IMR-90 (cell line): Measurements from ENCODE around the gene UCK2. TPM values are rescaled to one million over a fixed set of nuclear protein-coding genes. Genes with fewer than 3 reads are reported as not detected.

ENCODE experiments used
- ATAC-seq: fragments of 200-7000 bp; cut with Tn5 transposase; 2 replicates; pipeline ENCODE4 v1.9.1; 2020; ENCODE audit warnings: low read depth, mild to moderate bottlenecking, moderate library complexity
- BruUV-seq: library from RNA; stranded (reverse); fragments of 400-500 nt; replicated peaks from 2 replicates; lab custom pipeline; 2021; lab: Mats Ljungman, UMichigan
- CTCF ChIA-PET: fragments of 300-600 bp; formaldehyde crosslinking; extraction: SDS; loops from one replicate; lab custom pipeline; 2021; ENCODE audit warnings: antibody characterized with exemption; lab: Yijun Ruan, JAX
- POLR2A ChIA-PET: fragments of 300-600 bp; sonication (Branson Sonifier 250); formaldehyde crosslinking; loops from one replicate; lab custom pipeline; 2022; ENCODE audit warnings: antibody characterized with exemption; ENCODE audit not compliant: unreplicated experiment; lab: Charles Lee
- DNase-seq: peaks from one replicate; pipeline ENCODE4 v3.0.0; 2013
- H2AFZ ChIP-seq: replicated peaks from 2 replicates; pipeline ENCODE3; 2013; ENCODE audit warnings: low read length, mild to moderate bottlenecking; ENCODE audit not compliant: poor library complexity
- H2AK5ac ChIP-seq: 2 replicates; pipeline ENCODE4 v1.6.1; 2013; ENCODE audit warnings: low read depth, low read length, inconsistent platforms
- H2AK9ac ChIP-seq: replicated peaks from 2 replicates; pipeline ENCODE3; 2013; ENCODE audit warnings: mild to moderate bottlenecking, low read depth, low read length, moderate library complexity; ENCODE audit not compliant: poor library complexity
- H2BK120ac ChIP-seq: 2 replicates; pipeline ENCODE4 v1.6.1; 2013; ENCODE audit warnings: low read depth, low read length, inconsistent platforms
- H2BK15ac ChIP-seq: 3 replicates; pipeline ENCODE4 v1.6.1; 2013; ENCODE audit warnings: low read depth, low read length, inconsistent platforms
- H2BK20ac ChIP-seq: 2 replicates; pipeline ENCODE4 v1.6.1; 2013; ENCODE audit warnings: low read depth, mild to moderate bottlenecking, inconsistent platforms, low read length, moderate library complexity
- H2BK5ac ChIP-seq: 2 replicates; pipeline ENCODE4 v1.6.1; 2013; ENCODE audit warnings: mild to moderate bottlenecking, low read depth, low read length, inconsistent platforms; ENCODE audit not compliant: poor library complexity, severe bottlenecking
- H3K14ac ChIP-seq: replicated peaks from 2 replicates; pipeline ENCODE4 v1.6.1; 2013; ENCODE audit warnings: low read depth, low read length, inconsistent platforms
- H3K18ac ChIP-seq: 2 replicates; pipeline ENCODE4 v1.6.1; 2013; ENCODE audit warnings: low read depth, low read length, control low read depth
- H3K23ac ChIP-seq: 2 replicates; pipeline ENCODE4 v1.6.1; 2013; ENCODE audit warnings: low read depth, low read length, inconsistent platforms
- H3K27ac ChIP-seq: 2 replicates; pipeline ENCODE4 v1.5.1; 2013; ENCODE audit warnings: mild to moderate bottlenecking, control low read depth, low read length; ENCODE audit not compliant: insufficient read depth
- H3K27me3 ChIP-seq: 2 replicates; pipeline ENCODE4 v1.6.1; 2013; ENCODE audit warnings: low read length; ENCODE audit not compliant: control insufficient read depth, insufficient read depth
- H3K36me3 ChIP-seq: 2 replicates; pipeline ENCODE4 v1.6.1; 2013; ENCODE audit warnings: low read length, mixed read lengths; ENCODE audit not compliant: control insufficient read depth, insufficient read depth
- H3K4ac ChIP-seq: 2 replicates; pipeline ENCODE4 v1.6.1; 2013; ENCODE audit warnings: low read depth, low read length, inconsistent platforms
- H3K4me1 ChIP-seq: 2 replicates; pipeline ENCODE4 v1.6.1; 2013; ENCODE audit warnings: low read length, mixed read lengths; ENCODE audit not compliant: control insufficient read depth, insufficient read depth
- H3K4me2 ChIP-seq: 2 replicates; pipeline ENCODE4 v1.6.1; 2013; ENCODE audit warnings: low read depth, mild to moderate bottlenecking, control low read depth, low read length, moderate library complexity
- H3K4me3 ChIP-seq: 2 replicates; pipeline ENCODE4 v1.5.1; 2013; ENCODE audit warnings: low read depth, mild to moderate bottlenecking, control low read depth, low read length, moderate library complexity; ENCODE audit not compliant: insufficient read depth
- H3K56ac ChIP-seq: 2 replicates; pipeline ENCODE4 v1.6.1; 2013; ENCODE audit warnings: low read length, inconsistent platforms; ENCODE audit not compliant: insufficient read depth; ENCODE audit errors: extremely low read depth
- H3K79me1 ChIP-seq, 2 experiments: 2 replicates each; pipeline ENCODE4 v1.6.1; 2013; ENCODE audit warnings: low read length in 2 of 2, inconsistent platforms in 1 of 2, low read depth in 1 of 2
- H3K9ac ChIP-seq: 2 replicates; pipeline ENCODE4 v1.6.1; 2013; ENCODE audit warnings: low read depth, low read length, control low read depth
- H3K9me1 ChIP-seq: 2 replicates; pipeline ENCODE4 v1.6.1; 2013; ENCODE audit warnings: low read length, inconsistent platforms; ENCODE audit not compliant: insufficient read depth
- H3K9me3 ChIP-seq: 2 replicates; pipeline ENCODE4 v1.6.1; 2013; ENCODE audit warnings: low read length; ENCODE audit not compliant: control insufficient read depth, insufficient read depth
- H4K20me1 ChIP-seq: 2 replicates; pipeline ENCODE4 v1.6.1; 2013; ENCODE audit warnings: low read length, inconsistent platforms; ENCODE audit not compliant: insufficient read depth
- H4K5ac ChIP-seq: 2 replicates; pipeline ENCODE4 v1.6.1; 2013; ENCODE audit warnings: mild to moderate bottlenecking, low read depth, low read length, control low read depth
- H4K8ac ChIP-seq, 2 experiments: 2 replicates each; pipeline ENCODE4 v1.6.1; 2013; ENCODE audit warnings: low read depth in 2 of 2, low read length in 2 of 2, control low read depth in 1 of 2, inconsistent platforms in 1 of 2
- H4K91ac ChIP-seq: 2 replicates; pipeline ENCODE4 v1.6.1; 2013; ENCODE audit warnings: low read depth, low read length, inconsistent platforms; ENCODE audit not compliant: insufficient read depth
- BHLHE40 ChIP-seq: fragments of 150-350 bp; IDR thresholded peaks from 2 replicates; pipeline ENCODE4 v1.6.1; 2016; ENCODE audit warnings: mild to moderate bottlenecking, low read depth, low read length
- CEBPB ChIP-seq: IDR thresholded peaks from 2 replicates; pipeline ENCODE4 v1.6.1; 2012; ENCODE audit warnings: low read depth, low read length, improper control_type of control experiment
- CHD1 ChIP-seq: IDR thresholded peaks from 2 replicates; pipeline ENCODE4 v1.6.1; 2012; ENCODE audit warnings: low read depth, low read length, improper control_type of control experiment
- CTCF ChIP-seq: conservative IDR thresholded peaks from 2 replicates; pipeline ENCODE4 v1.5.1; 2012; ENCODE audit warnings: mild to moderate bottlenecking, low read depth, low read length, improper control_type of control experiment
- FOS ChIP-seq: fragments of 150-350 bp; IDR thresholded peaks from 2 replicates; pipeline ENCODE4 v1.6.1; 2016; ENCODE audit warnings: low read depth, low read length
- MAFK ChIP-seq: IDR thresholded peaks from 2 replicates; pipeline ENCODE4 v1.6.1; 2012; ENCODE audit warnings: low read depth, low read length, improper control_type of control experiment
- MAZ ChIP-seq: IDR thresholded peaks from 2 replicates; pipeline ENCODE4 v1.6.1; 2012; ENCODE audit warnings: low read depth, mild to moderate bottlenecking, low read length, improper control_type of control experiment, moderate library complexity, borderline replicate concordance
- MXI1 ChIP-seq: IDR thresholded peaks from 2 replicates; pipeline ENCODE4 v1.6.1; 2012; ENCODE audit warnings: low read depth, mild to moderate bottlenecking, low read length, moderate library complexity, borderline replicate concordance
- NFE2L2 ChIP-seq: fragments of 150-350 bp; IDR thresholded peaks from 2 replicates; pipeline ENCODE4 v1.6.1; 2016; ENCODE audit warnings: low read depth, mild to moderate bottlenecking, low read length
- POLR2A ChIP-seq: IDR thresholded peaks from 2 replicates; pipeline ENCODE4 v1.6.1; 2012; ENCODE audit warnings: mild to moderate bottlenecking, low read depth, low read length
- RAD21 ChIP-seq: IDR thresholded peaks from 2 replicates; pipeline ENCODE4 v1.6.1; 2012; ENCODE audit warnings: low read length, improper control_type of control experiment
- RFX5 ChIP-seq: IDR thresholded peaks from 2 replicates; pipeline ENCODE4 v1.8.0; 2012; ENCODE audit warnings: low read depth, mild to moderate bottlenecking, low read length, moderate library complexity
- SMC3 ChIP-seq: fragments of 150-350 bp; IDR thresholded peaks from 2 replicates; pipeline ENCODE4 v1.6.1; 2016; ENCODE audit warnings: low read depth, mild to moderate bottlenecking, antibody characterized with exemption, low read length, moderate library complexity
- WGBS, 2 experiments: methylation state at CpG; one replicate each; pipeline versions ENCODE4 v1.1.5 to v1.1.7; 2013; ENCODE audit warnings: missing lambda C conversion rate in 2 of 2; ENCODE audit not compliant: insufficient read length in 1 of 2; ENCODE audit errors: extremely low coverage in 2 of 2; 5-methylcytosine and 5-hydroxymethylcytosine counted together
- dilution Hi-C: fragments of 300-500 bp; cut with HindIII; formaldehyde crosslinking; loops from one replicate; pipeline ENCODE4 v1.14.3; 2018; ENCODE audit warnings: low sequenced_read_pairs; ENCODE audit not compliant: unreplicated experiment
- in situ Hi-C: fragments of 300-500 bp; cut with MboI; formaldehyde crosslinking; loops from 3 replicates; pipeline ENCODE4 v1.14.3; 2019; ENCODE audit warnings: low sequenced_read_pairs, inconsistent platforms, mixed read lengths
- intact Hi-C: fragments of 100-400 bp; cut with micrococcal nuclease; formaldehyde crosslinking; loops from 2 replicates; pipeline ENCODE4 v1.10.0; 2022
- polyA plus RNA-seq, 3 experiments: library from polyadenylated mRNA; depleted of rRNA; stranded (reverse); fragments of >200 nt; gene quantifications; 2 replicates each; pipeline ENCODE4 v1.2.3, GENCODE V29; 2012; ENCODE audit warnings: low replicate concordance in 1 of 3
- total RNA-seq: library from RNA; depleted of rRNA; stranded (reverse); fragments of >200 nt; gene quantifications from 2 replicates; pipeline ENCODE4 v1.2.3, GENCODE V29; 2012
- TF ChIP-seq, protein P1 (sequence below): fragments of 150-350 bp; IDR thresholded peaks from 2 replicates; pipeline ENCODE4 v1.6.1; 2017; ENCODE audit warnings: mild to moderate bottlenecking, antibody characterized with exemption, low read length, low read depth
- TF ChIP-seq, protein P2 (sequence below): fragments of 150-350 bp; IDR thresholded peaks from 2 replicates; pipeline ENCODE4 v1.6.1; 2016; ENCODE audit warnings: low read depth, mild to moderate bottlenecking, low read length, moderate library complexity, borderline replicate concordance

UCK2 gene
- total and polyA plus RNA-seq, 2 of the 4 experiments (the other 2 are of a cell fraction), result 83.0 to 87.8 TPM

GRCh38 chr1:165845992-165846748 lies 18.8 kb downstream of the UCK2 start:
- no peak overlapping the region for H3K18ac ChIP-seq
- H3K9me1 ChIP-seq, result peaks cover 24% of the 10 kb centered on the region
- H3K27ac ChIP-seq, result no peak overlapping the region
- no peak overlapping the region for H2BK15ac ChIP-seq
- H2AK5ac ChIP-seq, result no peak overlapping the region
- no peak overlapping the region for H3K23ac ChIP-seq
- no peak overlapping the region for H3K4ac ChIP-seq
- WGBS, 2 experiments, result 83% methylated on average over 1 of the region's 2 CpGs; no CpG with 5 or more reads in 1 of the 2 experiments
- peaks cover 41 to 92% of the 10 kb centered on the region in 2 experiments for H3K79me1 ChIP-seq
- no peak overlapping the region for H3K56ac ChIP-seq
- H4K20me1 ChIP-seq, result peaks cover 65% of the 10 kb centered on the region
- no peaks in the 10 kb centered on the region for H3K27me3 ChIP-seq
- POLR2A ChIA-PET, result no interaction called here
- H2BK120ac ChIP-seq, result no peak overlapping the region
- no peak overlapping the region for H2AK9ac ChIP-seq
- no peak overlapping the region for H3K4me3 ChIP-seq
- no TSS peak for BruUV-seq
- no peak overlapping the region for H3K14ac ChIP-seq
- H4K91ac ChIP-seq, result no peak overlapping the region
- H4K8ac ChIP-seq, result no peak overlapping the region
- in situ Hi-C loops (no loop called here), dilution Hi-C loops (no loop called here), intact Hi-C loops (no loop called here)
- H2BK20ac ChIP-seq, result no peak overlapping the region
- DNase-seq, result no peak
- peaks cover 20% of the 10 kb centered on the region for H3K4me1 ChIP-seq
- ATAC-seq, result no peak
- no peak overlapping the region for H2BK5ac ChIP-seq
- no peak overlapping the region for H3K9ac ChIP-seq
- H2AFZ ChIP-seq, result no peak overlapping the region
- no peak overlapping the region for H4K5ac ChIP-seq
- H3K9me3 ChIP-seq, result no peaks in the 10 kb centered on the region
- no peaks in the 10 kb centered on the region; the same call in 1 of the 2 replicates for H3K36me3 ChIP-seq
- no peak overlapping the region for H3K4me2 ChIP-seq
- CTCF ChIA-PET, result interaction anchor here (0.6 kb wide), 1 partner anchor 9 kb away, joined by 10 read pairs; no protein-coding TSS in a partner anchor
- TF ChIP-seq POLR2A (no peak), CHD1 (no peak), BHLHE40 (no peak), MXI1 (no peak), FOS (no peak), MAFK (no peak), RFX5 (no peak), NFE2L2 (no peak), CTCF (no peak), RAD21 (no peak), SMC3 (no peak), MAZ (no peak), CEBPB (no peak)
- TF ChIP-seq, protein P1, sequence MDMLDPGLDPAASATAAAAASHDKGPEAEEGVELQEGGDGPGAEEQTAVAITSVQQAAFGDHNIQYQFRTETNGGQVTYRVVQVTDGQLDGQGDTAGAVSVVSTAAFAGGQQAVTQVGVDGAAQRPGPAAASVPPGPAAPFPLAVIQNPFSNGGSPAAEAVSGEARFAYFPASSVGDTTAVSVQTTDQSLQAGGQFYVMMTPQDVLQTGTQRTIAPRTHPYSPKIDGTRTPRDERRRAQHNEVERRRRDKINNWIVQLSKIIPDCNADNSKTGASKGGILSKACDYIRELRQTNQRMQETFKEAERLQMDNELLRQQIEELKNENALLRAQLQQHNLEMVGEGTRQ, result no peak
- TF ChIP-seq, protein P2, sequence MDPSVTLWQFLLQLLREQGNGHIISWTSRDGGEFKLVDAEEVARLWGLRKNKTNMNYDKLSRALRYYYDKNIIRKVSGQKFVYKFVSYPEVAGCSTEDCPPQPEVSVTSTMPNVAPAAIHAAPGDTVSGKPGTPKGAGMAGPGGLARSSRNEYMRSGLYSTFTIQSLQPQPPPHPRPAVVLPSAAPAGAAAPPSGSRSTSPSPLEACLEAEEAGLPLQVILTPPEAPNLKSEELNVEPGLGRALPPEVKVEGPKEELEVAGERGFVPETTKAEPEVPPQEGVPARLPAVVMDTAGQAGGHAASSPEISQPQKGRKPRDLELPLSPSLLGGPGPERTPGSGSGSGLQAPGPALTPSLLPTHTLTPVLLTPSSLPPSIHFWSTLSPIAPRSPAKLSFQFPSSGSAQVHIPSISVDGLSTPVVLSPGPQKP, result no peak
